DND-41 (cell line): ENCODE data around the gene NFIA.

Experiments
- EZH2 ChIP-seq: IDR thresholded peaks from 3 replicates; pipeline ENCODE4 v1.6.1; 2012; ENCODE audit warnings: borderline replicate concordance, low read depth, mild to moderate bottlenecking, moderate library complexity, low read length, inconsistent platforms; ENCODE audit not compliant: severe bottlenecking
- TF ChIP-seq, protein P1 (sequence below): IDR thresholded peaks from 2 replicates; pipeline ENCODE4 v1.5.1; 2012; ENCODE audit warnings: borderline replicate concordance, low read length, moderate library complexity, mild to moderate bottlenecking; ENCODE audit not compliant: poor library complexity, severe bottlenecking; ENCODE audit errors: extremely low read depth

DNA sequence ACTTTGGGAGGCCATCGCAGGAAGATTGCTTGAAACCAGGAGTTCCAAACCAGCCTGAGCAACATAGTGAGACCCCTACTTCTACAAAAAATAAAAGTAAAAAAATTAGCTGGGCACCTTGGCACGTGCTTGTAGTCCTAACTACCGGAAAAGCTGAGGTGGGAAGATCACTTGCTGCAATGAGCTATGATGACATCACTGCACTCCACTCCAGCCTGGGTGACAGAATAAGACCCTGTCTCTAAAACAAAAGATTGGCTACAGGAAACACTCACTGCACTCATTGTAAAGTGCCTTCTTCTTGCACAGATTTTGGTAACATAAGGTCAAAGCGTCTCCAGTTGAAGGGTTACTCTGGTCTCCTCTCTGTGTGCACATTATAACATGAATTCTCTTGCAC lies 336.8 kb downstream of the NFIA start:
- TF ChIP-seq, protein P1, sequence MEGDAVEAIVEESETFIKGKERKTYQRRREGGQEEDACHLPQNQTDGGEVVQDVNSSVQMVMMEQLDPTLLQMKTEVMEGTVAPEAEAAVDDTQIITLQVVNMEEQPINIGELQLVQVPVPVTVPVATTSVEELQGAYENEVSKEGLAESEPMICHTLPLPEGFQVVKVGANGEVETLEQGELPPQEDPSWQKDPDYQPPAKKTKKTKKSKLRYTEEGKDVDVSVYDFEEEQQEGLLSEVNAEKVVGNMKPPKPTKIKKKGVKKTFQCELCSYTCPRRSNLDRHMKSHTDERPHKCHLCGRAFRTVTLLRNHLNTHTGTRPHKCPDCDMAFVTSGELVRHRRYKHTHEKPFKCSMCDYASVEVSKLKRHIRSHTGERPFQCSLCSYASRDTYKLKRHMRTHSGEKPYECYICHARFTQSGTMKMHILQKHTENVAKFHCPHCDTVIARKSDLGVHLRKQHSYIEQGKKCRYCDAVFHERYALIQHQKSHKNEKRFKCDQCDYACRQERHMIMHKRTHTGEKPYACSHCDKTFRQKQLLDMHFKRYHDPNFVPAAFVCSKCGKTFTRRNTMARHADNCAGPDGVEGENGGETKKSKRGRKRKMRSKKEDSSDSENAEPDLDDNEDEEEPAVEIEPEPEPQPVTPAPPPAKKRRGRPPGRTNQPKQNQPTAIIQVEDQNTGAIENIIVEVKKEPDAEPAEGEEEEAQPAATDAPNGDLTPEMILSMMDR, result no peak
- TF ChIP-seq EZH2, result no peak
